Measurements from ENCODE around the gene MAGI3.

GRCh38 chr1:113672491-113672890 lies 282.2 kb downstream of the MAGI3 start:
- TF ChIP-seq CTCF (conservative IDR thresholded peaks at IDR 0.05; ENCODE audit: low read length) (no peak), EZH2phosphoT487 (IDR thresholded peaks at IDR 0.05; ENCODE audit: borderline replicate concordance) (no peak)

Measured in Loucy (cell line).